Loucy (cell line): Measurements from ENCODE around the gene OTOP3.

Source experiments
- CTCF ChIP-seq: fragments of 200-600 bp; sonication (generic); conservative IDR thresholded peaks from 2 replicates; pipeline ENCODE4 v1.5.1; 2014; ENCODE audit warnings: mild to moderate bottlenecking, antibody characterized with exemption, low read length
- EZH2phosphoT487 ChIP-seq: fragments of 200-600 bp; IDR thresholded peaks from 2 replicates; pipeline ENCODE4 v1.6.1; 2018; ENCODE audit warnings: antibody characterized with exemption, mild to moderate bottlenecking, moderate library complexity, borderline replicate concordance

DNA sequence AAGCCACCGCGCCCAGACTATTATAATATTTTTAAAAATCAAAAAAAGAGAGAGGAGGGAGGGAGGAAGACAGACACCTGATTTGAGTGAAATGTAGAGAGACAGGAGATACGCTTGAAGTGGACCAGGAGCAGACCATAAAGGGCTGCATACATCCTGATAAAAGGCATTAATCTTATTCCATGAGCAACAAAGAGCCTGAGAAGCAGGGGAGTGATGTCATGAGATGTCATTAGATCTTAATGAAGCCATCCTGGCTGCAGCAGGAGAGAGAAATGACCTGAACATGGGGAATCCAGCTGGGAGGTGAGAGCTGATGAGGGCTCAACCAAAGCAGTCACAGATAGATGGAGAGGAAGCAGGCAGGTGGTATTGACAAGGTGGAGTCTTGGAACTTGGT, 42.1 kb downstream of the OTOP3 start:
- TF ChIP-seq CTCF: no peak
- TF ChIP-seq EZH2phosphoT487: no peak
